Uterus (tissue), 2 donors: ENCODE results near the gene ANKRD24.

Experiments
- CTCF ChIP-seq, 4 experiments: fragments of 200-600 bp in 2 of 4; fragments of 450-650 bp in 2 of 4; sonication (generic) in 2 of 4; IDR thresholded peaks; one replicate each; pipeline ENCODE4 v1.5.1; 2016 to 2019; ENCODE audit warnings: antibody characterized with exemption in 4 of 4, mild to moderate bottlenecking in 2 of 4, moderate library complexity in 1 of 4
- POLR2A ChIP-seq, 2 donors: fragments of 450-650 bp; IDR thresholded peaks; one replicate each; pipeline ENCODE4 v1.6.1; 2016; ENCODE audit warnings: antibody characterized with exemption in 2 of 2, mild to moderate bottlenecking in 1 of 2, moderate library complexity in 1 of 2

GRCh38 chr19:4264812-4265211 is 82.3 kb downstream of the ANKRD24 start:
- no peak for TF ChIP-seq CTCF (IDR thresholded peaks at IDR 0.05)
- TF ChIP-seq POLR2A (IDR thresholded peaks at IDR 0.05): no peak
